GM21825 (cell line): ENCODE results near the gene NRXN2.

Experiments used
- ATAC-seq: cut with Tn5 transposase; IDR thresholded peaks from one replicate; pipeline ENCODE4 v1.9.1; 2021; ENCODE audit warnings: mild to moderate bottlenecking, moderate library complexity; ENCODE audit not compliant: unreplicated experiment

NRXN2 gene

DNA sequence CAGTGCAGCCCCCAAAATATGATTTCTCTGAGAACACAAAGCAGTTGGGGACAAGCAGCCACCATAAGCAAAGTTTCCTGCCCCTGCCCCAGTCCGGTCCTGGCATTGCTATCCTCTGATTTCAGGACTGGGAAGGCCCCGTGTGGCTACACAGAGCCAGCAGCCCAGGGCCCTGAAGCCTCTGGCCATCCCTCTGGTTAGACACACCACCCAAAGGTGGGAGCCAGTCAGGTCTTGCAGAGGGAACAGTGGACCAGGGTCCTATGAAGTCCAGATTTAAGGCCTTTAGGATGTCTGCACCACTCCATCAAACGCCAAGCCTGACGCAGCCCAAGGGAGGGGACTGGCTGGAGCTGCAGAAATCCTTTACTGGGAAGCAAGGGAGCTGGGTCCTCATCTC is 68.6 kb downstream of the NRXN2 start:
- ATAC-seq: no peak

DNA sequence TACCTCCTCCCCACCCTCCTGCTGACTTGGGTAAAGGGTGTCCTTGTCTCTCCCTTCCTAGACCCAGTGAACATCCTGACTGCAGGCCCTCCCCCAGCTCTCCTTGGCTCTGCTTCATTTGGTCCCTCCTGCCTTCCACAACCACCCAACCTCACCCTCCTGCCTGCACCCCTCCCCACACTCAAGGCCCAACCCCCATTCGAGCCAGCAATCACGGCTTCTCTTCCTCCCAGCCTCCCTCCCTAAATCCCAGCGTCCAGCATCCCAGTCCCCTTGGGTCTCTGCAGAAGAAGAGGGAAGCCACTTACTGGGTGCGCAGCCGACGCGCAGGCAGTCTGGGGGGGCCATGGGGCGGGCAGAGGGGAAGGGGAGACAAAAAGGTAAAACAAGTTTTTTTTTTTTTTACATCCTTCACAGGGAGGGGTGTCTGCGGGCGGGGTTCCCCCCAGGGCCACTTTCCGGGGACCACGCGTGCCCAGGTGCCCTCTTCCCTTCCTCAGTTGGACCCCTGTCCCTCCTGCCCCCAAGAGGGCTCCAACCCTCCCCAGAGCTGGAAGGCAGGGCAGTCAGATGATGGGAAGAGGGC is 69.5 kb downstream of the NRXN2 start:
- ATAC-seq: no peak

DNA sequence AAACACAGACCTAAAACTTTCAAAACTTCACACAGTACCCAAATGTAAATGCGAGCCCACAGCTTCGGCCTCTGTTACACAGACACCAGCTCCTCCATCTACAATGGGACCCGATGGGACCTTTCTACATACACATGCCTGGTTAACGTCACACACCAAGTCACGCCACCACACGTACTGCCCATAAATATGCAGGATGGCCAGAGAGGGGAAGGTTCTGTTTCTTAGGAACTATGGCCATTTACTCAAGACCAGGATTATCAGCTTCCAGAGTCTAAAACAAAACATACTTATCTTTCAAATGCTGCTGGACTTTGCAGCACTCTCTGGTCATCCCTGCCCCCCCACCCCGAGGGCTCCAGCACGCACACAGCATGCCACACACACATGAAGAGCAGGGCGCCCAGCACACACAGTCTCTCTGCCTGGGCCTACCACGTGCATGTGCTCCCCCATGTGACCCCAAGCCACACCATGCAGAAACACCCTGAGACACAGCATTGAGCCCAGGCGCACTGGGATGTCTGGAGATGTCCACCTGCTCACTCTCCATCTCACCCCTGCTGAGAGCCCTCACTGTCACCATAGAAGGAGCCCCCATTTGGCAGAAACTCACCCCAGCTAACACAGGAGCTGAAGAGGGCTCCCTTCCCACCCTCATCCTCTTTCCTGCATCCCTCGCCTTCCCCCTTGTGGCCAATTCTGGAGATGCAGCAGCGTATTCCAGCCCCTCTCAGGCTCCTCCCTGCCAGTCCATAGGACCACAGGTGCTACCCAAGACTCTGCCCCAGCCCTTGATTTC is 70.2 kb downstream of the NRXN2 start:
- no peak for ATAC-seq

- ATAC-seq: no peak
Observed at GRCh38 chr11:64650923-64651523, 72.0 kb downstream of the NRXN2 start.

- ATAC-seq: no peak
Observed at GRCh38 chr11:64649291-64649697, 73.7 kb downstream of the NRXN2 start.

DNA sequence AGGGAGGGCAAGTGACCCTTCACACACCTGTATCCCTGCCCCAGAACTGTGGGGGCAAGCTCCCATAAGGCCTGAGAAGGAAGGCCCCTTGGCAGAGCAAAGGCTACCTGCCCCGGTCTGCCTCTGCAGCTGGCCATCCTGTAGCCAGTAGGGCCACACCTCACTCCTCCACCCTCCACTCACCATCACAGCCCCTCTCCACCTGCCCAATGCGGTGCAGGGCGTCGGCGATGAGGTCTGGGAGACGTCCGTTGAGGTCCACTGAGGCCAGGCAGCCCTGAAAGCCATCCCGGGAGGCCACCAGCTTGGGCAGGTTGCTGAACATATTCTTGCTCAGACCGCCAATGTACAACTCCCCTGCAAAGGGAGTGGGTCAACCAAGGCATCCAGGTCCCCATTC is 74.4 kb downstream of the NRXN2 start:
- no peak for ATAC-seq

GRCh38 chr11:64647019-64647779 is 75.8 kb downstream of the NRXN2 start:
- ATAC-seq: no peak

DNA sequence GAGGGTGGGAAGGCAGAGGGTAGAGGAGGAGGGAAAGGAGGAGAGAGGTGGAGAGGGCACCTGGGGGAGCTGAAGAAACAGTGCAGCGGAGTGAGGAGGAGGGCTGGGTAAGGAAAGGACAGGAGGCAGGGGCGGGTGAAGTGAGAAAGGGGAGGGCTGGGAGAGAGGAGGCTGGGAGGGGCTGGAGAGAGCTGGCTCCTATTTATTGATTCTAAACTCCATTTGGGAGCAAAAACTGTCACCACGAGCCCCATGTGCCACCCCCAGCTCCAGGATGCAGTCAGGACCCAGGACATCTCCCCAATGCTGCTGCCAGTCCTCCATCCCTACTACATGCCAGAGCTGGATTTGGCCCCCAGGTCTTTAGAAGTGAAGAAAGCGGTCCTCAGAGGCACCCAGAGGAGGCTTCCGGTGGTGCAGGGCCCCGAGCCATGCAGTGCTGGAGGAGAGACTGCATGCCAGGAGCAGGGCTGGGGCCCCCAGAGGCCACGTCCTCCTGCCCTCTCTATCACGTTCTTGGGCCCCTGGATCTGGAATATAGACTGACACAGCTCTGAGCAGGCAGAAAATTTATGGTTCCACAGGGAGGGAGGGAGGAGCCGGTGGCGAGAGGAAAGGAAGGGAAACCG is 78.2 kb downstream of the NRXN2 start:
- no peak for ATAC-seq

- ATAC-seq: no peak
Observed at GRCh38 chr11:64643920-64644646, 78.9 kb downstream of the NRXN2 start.

GRCh38 chr11:64643256-64643881 is 79.6 kb downstream of the NRXN2 start:
- no peak for ATAC-seq

DNA sequence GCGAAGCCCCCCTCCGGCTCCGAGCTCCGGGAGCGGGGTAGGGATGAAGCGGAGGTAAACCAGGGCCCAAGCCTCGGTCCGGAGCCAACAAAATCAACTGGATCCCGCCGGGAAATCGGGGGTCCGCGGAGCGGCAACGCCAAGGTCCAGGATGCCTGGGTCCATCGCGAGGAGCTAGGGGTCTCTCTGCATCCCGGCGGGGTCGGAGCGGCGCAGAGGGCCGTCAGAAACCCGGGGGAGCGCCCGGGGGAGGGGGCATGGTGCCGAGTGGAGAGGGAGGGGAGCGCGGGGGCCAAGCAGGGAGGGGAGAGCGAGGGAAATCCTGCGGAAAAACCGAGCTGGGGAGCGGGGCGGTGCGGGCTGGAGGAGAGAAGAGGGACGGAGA is 80.1 kb downstream of the NRXN2 start:
- no peak for ATAC-seq

DNA sequence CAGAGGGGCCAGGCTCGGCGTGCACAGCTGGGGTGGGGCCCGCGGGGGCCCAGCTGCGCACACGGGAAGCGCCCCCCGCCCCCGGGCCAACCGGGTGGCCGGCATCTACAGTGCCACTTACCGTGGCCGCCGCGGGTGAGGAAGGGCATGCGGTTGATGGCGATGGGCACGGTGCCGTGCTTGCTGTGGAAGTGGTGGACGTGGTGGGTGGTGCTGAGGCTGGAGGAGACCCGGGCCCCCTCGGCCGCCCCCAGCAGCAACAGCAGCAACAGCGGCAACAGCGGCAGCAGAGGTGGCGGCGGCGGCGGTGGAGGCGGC is 80.6 kb downstream of the NRXN2 start:
- no peak for ATAC-seq

- ATAC-seq: no peak
Observed at GRCh38 chr11:64641596-64642417, 81.2 kb downstream of the NRXN2 start.

GRCh38 chr11:64639885-64640284 is 83.1 kb downstream of the NRXN2 start:
- ATAC-seq: no peak

DNA sequence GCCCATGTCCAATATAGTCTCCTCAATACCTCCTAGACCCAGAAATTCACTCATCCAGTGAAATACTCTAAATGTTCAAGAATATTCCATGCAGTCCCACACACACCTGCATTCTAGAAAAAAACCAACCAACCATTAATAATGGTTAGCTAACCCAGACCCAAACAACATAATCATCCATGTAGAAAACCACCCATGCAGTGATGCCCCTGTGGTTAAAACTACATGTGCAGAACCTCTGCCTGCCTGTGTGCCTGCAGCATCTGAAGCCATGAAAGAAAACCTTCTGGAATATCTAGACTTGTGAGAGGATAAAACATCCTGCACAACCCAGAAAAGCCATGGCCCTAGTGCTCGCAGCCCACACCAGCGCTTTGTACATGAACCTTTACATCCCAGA is 84.2 kb downstream of the NRXN2 start:
- ATAC-seq: no peak

GRCh38 chr11:64638018-64638665 is 84.9 kb downstream of the NRXN2 start:
- no peak for ATAC-seq

DNA sequence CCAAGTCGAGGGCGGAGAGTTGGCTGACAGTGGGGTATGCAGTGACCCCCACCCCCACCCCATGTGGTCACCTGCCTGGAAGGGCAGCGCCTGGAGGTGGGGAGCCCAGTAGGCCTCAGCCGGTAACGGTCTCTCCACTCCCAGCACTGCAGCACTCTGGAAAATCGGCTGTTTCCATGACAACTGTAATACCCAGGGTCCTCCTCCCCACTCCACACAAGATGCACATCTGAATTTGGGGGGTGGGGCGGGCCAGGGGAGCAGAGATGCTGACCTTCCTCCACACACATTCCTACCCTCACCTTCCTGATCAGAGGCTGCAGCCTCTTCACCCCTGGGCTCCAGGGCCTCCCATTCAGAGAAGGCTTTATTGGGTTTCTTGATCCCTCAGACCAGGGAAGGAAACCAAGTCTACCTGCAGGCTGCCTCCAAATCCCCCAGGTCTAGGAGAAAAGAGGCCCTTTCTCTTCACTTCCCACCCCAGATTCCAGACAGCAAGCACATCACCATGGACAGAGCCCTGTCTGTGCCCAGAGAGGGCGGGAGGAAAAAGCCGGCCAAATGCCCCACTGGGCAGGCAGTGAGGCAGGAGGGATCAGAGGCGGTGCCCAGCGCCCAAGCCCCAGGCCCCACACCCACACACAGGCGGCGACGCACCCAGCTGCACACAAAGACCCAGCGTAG is 85.5 kb downstream of the NRXN2 start:
- ATAC-seq: no peak

DNA sequence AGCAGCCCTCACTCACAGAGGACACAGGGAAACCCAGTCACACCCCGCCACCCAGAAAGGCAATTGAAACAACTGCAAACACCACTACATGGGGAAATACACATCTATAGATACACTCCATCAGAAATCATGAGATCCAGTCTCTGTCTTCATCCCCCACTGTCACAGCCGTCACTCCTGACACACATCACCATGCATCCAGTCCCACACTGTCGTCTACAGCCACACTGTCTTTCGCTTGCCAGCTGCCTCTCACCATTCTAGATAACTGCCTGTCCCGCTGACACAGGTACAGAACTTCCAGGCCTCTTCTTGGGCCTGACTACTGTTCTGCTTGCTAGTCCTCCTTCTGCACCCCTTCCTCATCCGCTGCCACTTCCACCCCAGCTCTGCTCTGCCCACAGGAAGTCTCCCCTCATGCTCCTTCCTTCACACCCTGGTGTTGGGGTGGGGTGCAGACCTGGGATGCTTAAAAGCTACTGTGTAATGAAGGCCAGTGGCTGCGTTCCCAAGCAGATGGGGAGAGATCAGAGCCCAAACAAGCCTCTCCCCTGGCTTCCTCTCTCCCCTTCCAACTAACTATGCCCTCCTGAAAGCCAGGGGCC is 89.3 kb downstream of the NRXN2 start:
- ATAC-seq: no peak
